MCF 10A (cell line): ENCODE data around the gene CDH6. TPM values are rescaled to one million over a fixed set of nuclear protein-coding genes. Genes with fewer than 3 reads are reported as not detected.

ENCODE experiments used
- BruUV-seq: library from RNA; stranded (reverse); fragments of 400-500 nt; replicated peaks from 2 replicates; lab custom pipeline; 2021; lab: Mats Ljungman, UMichigan
- CTCF ChIA-PET: fragments of 300-600 bp; sonication (Branson Sonifier 250); formaldehyde crosslinking; extraction: SDS; loops from one replicate; lab custom pipeline; 2021; ENCODE audit warnings: antibody characterized with exemption, inconsistent platforms; lab: Yijun Ruan, JAX
- POLR2A ChIA-PET: fragments of 300-600, 350-650 bp; sonication (Branson Sonifier 250); formaldehyde crosslinking; extraction: SDS; loops from one replicate; lab custom pipeline; 2020; ENCODE audit warnings: antibody characterized with exemption, inconsistent platforms; lab: Yijun Ruan, JAX
- DNase-seq: peaks from one replicate; pipeline ENCODE4 v3.0.0-alpha.2; 2018; ENCODE audit not compliant: unreplicated experiment
- H3K27ac Mint-ChIP-seq: one replicate; pipeline ENCODE4 v1.8.0; 2022; ENCODE audit warnings: mild to moderate bottlenecking, low read depth, mixed read lengths; ENCODE audit not compliant: unreplicated experiment
- H3K27me3 Mint-ChIP-seq: one replicate; pipeline ENCODE4 v1.8.0; 2022; ENCODE audit warnings: mixed read lengths; ENCODE audit not compliant: insufficient read depth, unreplicated experiment
- H3K36me3 Mint-ChIP-seq: one replicate; pipeline ENCODE4 v1.8.0; 2022; ENCODE audit warnings: mild to moderate bottlenecking, moderate library complexity, mixed read lengths; ENCODE audit not compliant: insufficient read depth, unreplicated experiment
- H3K4me1 Mint-ChIP-seq: one replicate; pipeline ENCODE4 v1.8.0; 2022; ENCODE audit warnings: mixed read lengths; ENCODE audit not compliant: insufficient read depth, unreplicated experiment
- H3K4me3 Mint-ChIP-seq: one replicate; pipeline ENCODE4 v1.8.0; 2022; ENCODE audit warnings: mild to moderate bottlenecking, moderate library complexity, mixed read lengths; ENCODE audit not compliant: unreplicated experiment
- H3K9me3 Mint-ChIP-seq: one replicate; pipeline ENCODE4 v1.8.0; 2022; ENCODE audit warnings: mixed read lengths; ENCODE audit not compliant: unreplicated experiment
- CTCF ChIP-seq: fragments of 200-600 bp; IDR thresholded peaks from one replicate; pipeline ENCODE4 v1.8.0; 2022; ENCODE audit warnings: antibody characterized with exemption, mild to moderate bottlenecking; ENCODE audit not compliant: unreplicated experiment
- intact Hi-C: fragments of 100-400 bp; cut with micrococcal nuclease; formaldehyde crosslinking; loops from 2 replicates; pipeline ENCODE4 v1.14.1; 2022
- total RNA-seq: library from RNA; stranded (reverse); gene quantifications from 2 replicates; pipeline ENCODE4 v1.2.3, GENCODE V29; 2022

CDH6 gene
- total RNA-seq, 1 experiment from 2014 or later, result not detected

DNA sequence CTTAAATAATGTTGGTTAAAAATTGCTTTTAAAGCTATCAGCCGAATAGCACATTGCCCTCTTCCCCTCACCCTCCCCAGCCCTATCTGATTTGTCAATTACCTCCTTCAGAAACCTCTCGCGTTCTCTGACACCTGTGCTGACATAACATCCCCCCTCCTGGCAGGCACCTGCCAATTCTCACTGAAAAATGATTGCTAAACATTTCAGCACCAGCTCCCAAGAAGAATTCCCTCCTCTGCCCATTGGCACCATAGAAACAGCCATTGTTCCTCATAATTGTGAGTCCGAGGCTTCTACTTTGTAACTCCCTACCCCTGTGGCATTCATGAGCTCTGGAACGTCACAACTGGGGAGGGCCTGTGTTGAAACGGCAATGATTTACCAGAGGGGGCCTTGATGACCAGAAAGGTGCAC is 20.2 kb downstream of the CDH6 start:
- Mint-ChIP-seq H3K36me3 (no peaks in the 10 kb centered on the region), H3K9me3 (no peaks in the 10 kb centered on the region), H3K4me3 (no peak overlapping the region), H3K27ac (no peak overlapping the region), H3K27me3 (no peaks in the 10 kb centered on the region), H3K4me1 (no peaks in the 10 kb centered on the region)
- TF ChIP-seq CTCF, result no peak
- ChIA-PET CTCF (interaction anchor here (0.7 to 3.6 kb wide), 4 partner anchors 18 to 928 kb away, joined by 3 to 17 read pairs (median 4); no protein-coding TSS in a partner anchor), POLR2A (no interaction called here)
- no TSS peak for BruUV-seq
- no peak for DNase-seq
- intact Hi-C loops, result no loop called here

GRCh38 chr5:31214229-31214628 is 20.7 kb downstream of the CDH6 start:
- intact Hi-C loops, result no loop called here
- DNase-seq, result no peak
- Mint-ChIP-seq H3K36me3 (no peaks in the 10 kb centered on the region), H3K4me1 (no peaks in the 10 kb centered on the region), H3K4me3 (no peak overlapping the region), H3K27ac (no peak overlapping the region), H3K27me3 (no peaks in the 10 kb centered on the region), H3K9me3 (no peaks in the 10 kb centered on the region)
- ChIA-PET POLR2A (no interaction called here), CTCF (interaction anchor here (0.7 to 3.6 kb wide), 4 partner anchors 18 to 929 kb away, joined by 3 to 17 read pairs (median 4); no protein-coding TSS in a partner anchor)
- BruUV-seq, result no TSS peak
- no peak for TF ChIP-seq CTCF

DNA sequence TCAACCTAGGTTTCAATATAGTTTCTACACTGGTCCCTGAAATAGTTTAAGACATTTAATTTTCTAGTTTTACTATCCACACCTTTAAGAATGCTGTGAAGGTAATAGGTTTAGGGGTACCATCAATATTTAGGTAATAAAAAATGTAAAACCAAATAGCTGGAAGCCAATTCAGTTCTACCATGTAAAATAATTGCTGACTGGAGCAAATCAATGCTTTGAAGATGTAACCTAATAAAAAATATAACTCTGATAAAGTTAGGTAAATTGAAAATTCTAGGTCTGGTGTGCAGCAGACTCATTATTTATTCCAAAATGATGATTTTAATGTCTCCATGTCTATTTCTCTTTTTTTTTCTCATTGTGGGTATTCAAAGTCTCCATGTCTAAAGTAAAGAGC is 21.8 kb downstream of the CDH6 start:
- H3K4me3 Mint-ChIP-seq, result no peak overlapping the region
- CTCF ChIA-PET, result no interaction called here

DNA sequence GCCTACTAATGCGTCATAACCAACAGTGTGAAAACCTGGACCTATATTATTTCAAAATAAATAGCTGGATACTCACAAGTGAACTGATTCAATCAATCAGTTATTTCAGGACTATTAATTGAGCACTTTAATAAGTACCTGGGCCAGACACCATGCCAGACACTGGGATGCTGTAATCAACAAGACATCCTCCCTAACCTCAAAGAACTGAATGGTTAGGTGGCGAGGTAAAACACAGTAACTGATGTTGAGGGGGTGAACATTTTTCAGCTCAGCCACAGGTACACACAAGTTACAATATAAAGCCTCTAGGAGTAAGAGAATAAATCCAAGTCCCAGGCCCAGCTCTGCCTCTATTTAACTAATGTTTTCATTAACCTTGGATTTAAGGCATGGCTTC is 24.0 kb downstream of the CDH6 start:
- Mint-ChIP-seq H3K9me3 (no peaks in the 10 kb centered on the region), H3K27ac (no peak overlapping the region), H3K27me3 (no peaks in the 10 kb centered on the region), H3K4me1 (no peaks in the 10 kb centered on the region), H3K36me3 (no peaks in the 10 kb centered on the region), H3K4me3 (no peak overlapping the region)
- CTCF ChIA-PET, result interaction anchor here (1.2 to 2.1 kb wide), 3 partner anchors 15 to 1177 kb away, joined by 3 to 15 read pairs (median 5); no protein-coding TSS in a partner anchor
- POLR2A ChIA-PET, result no interaction called here
- no TSS peak for BruUV-seq
- no peak for DNase-seq
- intact Hi-C loops, result no loop called here
- TF ChIP-seq CTCF, result no peak

More for the DNA sequence above, 21.8 kb downstream of the CDH6 start:
- Mint-ChIP-seq H3K4me1 (no peaks in the 10 kb centered on the region), H3K27me3 (no peaks in the 10 kb centered on the region), H3K9me3 (no peaks in the 10 kb centered on the region), H3K27ac (no peak overlapping the region), H3K36me3 (no peaks in the 10 kb centered on the region)
- POLR2A ChIA-PET, result interaction anchor here (0.6 kb wide), 1 partner anchor 275 kb away, joined by 3 read pairs; no protein-coding TSS in a partner anchor
- no TSS peak for BruUV-seq
- no peak for DNase-seq
- TF ChIP-seq CTCF, result no peak
- intact Hi-C loops, result no loop called here
